Measurements from ENCODE around the gene APPL2. TPM values are rescaled to one million over a fixed set of nuclear protein-coding genes. Genes with fewer than 3 reads are reported as not detected.

The APPL2 gene
- total RNA-seq, 1 donor from 2014 or later: 69.8 TPM

- DNase-seq (ENCODE audit: extremely low spot score, unreplicated experiment): no peak
- H3K36me3 Mint-ChIP-seq (ENCODE audit: unreplicated experiment): no peaks in the 10 kb centered on the region
- no peak overlapping the region for H3K4me3 Mint-ChIP-seq (ENCODE audit: unreplicated experiment)
- H3K9me3 Mint-ChIP-seq (ENCODE audit: unreplicated experiment): no peaks in the 10 kb centered on the region
- H3K27ac Mint-ChIP-seq (ENCODE audit: unreplicated experiment): no peak overlapping the region
- no peaks in the 10 kb centered on the region for H3K4me1 Mint-ChIP-seq (ENCODE audit: unreplicated experiment)
- peak; percentile 66 for TF ChIP-seq CTCF (IDR thresholded peaks at IDR 0.05)
- no peaks in the 10 kb centered on the region for H3K27me3 Mint-ChIP-seq (ENCODE audit: unreplicated experiment)
These were observed 43.6 kb upstream of the APPL2 start for GRCh38 chr12:105279460-105280056.

GRCh38 chr12:105278043-105278697, 42.2 kb upstream of the APPL2 start:
- Mint-ChIP-seq H3K36me3 (ENCODE audit: unreplicated experiment) (no peaks in the 10 kb centered on the region), H3K4me3 (ENCODE audit: unreplicated experiment) (no peak overlapping the region), H3K27me3 (ENCODE audit: unreplicated experiment) (no peaks in the 10 kb centered on the region), H3K27ac (ENCODE audit: unreplicated experiment) (no peak overlapping the region), H3K9me3 (ENCODE audit: unreplicated experiment) (no peaks in the 10 kb centered on the region), H3K4me1 (ENCODE audit: unreplicated experiment) (no peaks in the 10 kb centered on the region)
- peak; percentile 22 for TF ChIP-seq CTCF (IDR thresholded peaks at IDR 0.05)
- no peak for DNase-seq (ENCODE audit: extremely low spot score, unreplicated experiment)

- H3K9me3 Mint-ChIP-seq (ENCODE audit: unreplicated experiment): no peaks in the 10 kb centered on the region
- no peaks in the 10 kb centered on the region for H3K36me3 Mint-ChIP-seq (ENCODE audit: unreplicated experiment)
- H3K27me3 Mint-ChIP-seq (ENCODE audit: unreplicated experiment): no peaks in the 10 kb centered on the region
- DNase-seq (ENCODE audit: extremely low spot score, unreplicated experiment): no peak
- no peaks in the 10 kb centered on the region for H3K4me1 Mint-ChIP-seq (ENCODE audit: unreplicated experiment)
- H3K27ac Mint-ChIP-seq (ENCODE audit: unreplicated experiment): no peak overlapping the region
- TF ChIP-seq CTCF (IDR thresholded peaks at IDR 0.05): no peak
- H3K4me3 Mint-ChIP-seq (ENCODE audit: unreplicated experiment): no peak overlapping the region
These were observed 40.2 kb upstream of the APPL2 start for GRCh38 chr12:105275997-105276733.

GRCh38 chr12:105274571-105274970, 38.6 kb upstream of the APPL2 start:
- no peak for DNase-seq (ENCODE audit: extremely low spot score, unreplicated experiment)
- Mint-ChIP-seq H3K27ac (ENCODE audit: unreplicated experiment) (no peak overlapping the region), H3K4me3 (ENCODE audit: unreplicated experiment) (no peak overlapping the region), H3K27me3 (ENCODE audit: unreplicated experiment) (no peaks in the 10 kb centered on the region), H3K9me3 (ENCODE audit: unreplicated experiment) (no peaks in the 10 kb centered on the region), H3K4me1 (ENCODE audit: unreplicated experiment) (peaks cover under 1% of the 10 kb centered on the region), H3K36me3 (ENCODE audit: unreplicated experiment) (no peaks in the 10 kb centered on the region)
- TF ChIP-seq CTCF (IDR thresholded peaks at IDR 0.05): no peak

- H3K4me1 Mint-ChIP-seq (ENCODE audit: unreplicated experiment): peaks cover 4% of the 10 kb centered on the region
- H3K36me3 Mint-ChIP-seq (ENCODE audit: unreplicated experiment): no peaks in the 10 kb centered on the region
- no peak overlapping the region for H3K4me3 Mint-ChIP-seq (ENCODE audit: unreplicated experiment)
- no peaks in the 10 kb centered on the region for H3K27me3 Mint-ChIP-seq (ENCODE audit: unreplicated experiment)
- no peaks in the 10 kb centered on the region for H3K9me3 Mint-ChIP-seq (ENCODE audit: unreplicated experiment)
- no peak for DNase-seq (ENCODE audit: extremely low spot score, unreplicated experiment)
- TF ChIP-seq CTCF (IDR thresholded peaks at IDR 0.05): no peak
- no peak overlapping the region for H3K27ac Mint-ChIP-seq (ENCODE audit: unreplicated experiment)
These were observed 37.6 kb upstream of the APPL2 start for GRCh38 chr12:105273601-105274000.
